ENCODE measurements around the gene OVAAL.

The OVAAL gene

GRCh38 chr1:180585994-180586359 lies 27.2 kb downstream of the OVAAL start:
- H3K4me1 ChIP-seq (ENCODE audit: control insufficient read depth in 1 of 2, insufficient read depth in 1 of 2, low read depth in 1 of 2, low read length in 1 of 2), result no peaks in the 10 kb centered on the region
- no peak for TF ChIP-seq CTCF (IDR thresholded peaks at IDR 0.05)
- H3K9me3 ChIP-seq, result no peaks in the 10 kb centered on the region
- no peak overlapping the region for H3K4me3 ChIP-seq (ENCODE audit: low read depth in 1 of 2, low read length in 1 of 2)
- no peaks in the 10 kb centered on the region for H3K27me3 ChIP-seq
- no peak overlapping the region for H3K27ac ChIP-seq
- H3K36me3 ChIP-seq, result no peaks in the 10 kb centered on the region

GRCh38 chr1:180586671-180587155 lies 27.9 kb downstream of the OVAAL start:
- H3K4me3 ChIP-seq (ENCODE audit: low read depth in 1 of 2, low read length in 1 of 2), result no peak overlapping the region
- no peak for TF ChIP-seq CTCF (IDR thresholded peaks at IDR 0.05)
- no peaks in the 10 kb centered on the region for H3K27me3 ChIP-seq
- H3K36me3 ChIP-seq, result no peaks in the 10 kb centered on the region
- H3K4me1 ChIP-seq (ENCODE audit: control insufficient read depth in 1 of 2, insufficient read depth in 1 of 2, low read depth in 1 of 2, low read length in 1 of 2), result no peaks in the 10 kb centered on the region
- H3K9me3 ChIP-seq, result no peaks in the 10 kb centered on the region
- H3K27ac ChIP-seq, result no peak overlapping the region

DNA sequence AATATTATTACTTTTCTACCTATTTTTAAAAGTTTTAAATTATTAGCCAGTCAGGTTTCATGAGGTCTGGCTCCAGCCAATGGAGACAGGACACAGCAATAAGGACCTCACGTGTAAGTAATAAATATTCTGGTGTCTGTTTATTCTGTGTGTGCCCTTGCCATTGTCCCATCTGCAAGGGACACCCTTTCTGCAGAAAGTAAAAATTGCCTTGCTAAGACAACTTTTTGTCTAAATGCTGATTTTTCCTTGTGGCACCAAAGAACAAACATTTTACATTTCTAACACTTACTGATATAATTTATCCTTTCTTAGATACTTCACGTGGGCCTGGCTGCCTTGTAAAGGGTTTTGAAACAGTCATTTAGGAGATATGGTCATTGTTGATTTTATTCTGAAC lies 29.4 kb downstream of the OVAAL start:
- TF ChIP-seq CTCF (IDR thresholded peaks at IDR 0.05), result no peak
- Histone ChIP-seq H3K27me3 (no peaks in the 10 kb centered on the region), H3K4me3 (ENCODE audit: low read depth in 1 of 2, low read length in 1 of 2) (no peak overlapping the region), H3K27ac (no peak overlapping the region), H3K4me1 (ENCODE audit: control insufficient read depth in 1 of 2, insufficient read depth in 1 of 2, low read depth in 1 of 2, low read length in 1 of 2) (no peaks in the 10 kb centered on the region), H3K36me3 (no peaks in the 10 kb centered on the region), H3K9me3 (no peaks in the 10 kb centered on the region)

DNA sequence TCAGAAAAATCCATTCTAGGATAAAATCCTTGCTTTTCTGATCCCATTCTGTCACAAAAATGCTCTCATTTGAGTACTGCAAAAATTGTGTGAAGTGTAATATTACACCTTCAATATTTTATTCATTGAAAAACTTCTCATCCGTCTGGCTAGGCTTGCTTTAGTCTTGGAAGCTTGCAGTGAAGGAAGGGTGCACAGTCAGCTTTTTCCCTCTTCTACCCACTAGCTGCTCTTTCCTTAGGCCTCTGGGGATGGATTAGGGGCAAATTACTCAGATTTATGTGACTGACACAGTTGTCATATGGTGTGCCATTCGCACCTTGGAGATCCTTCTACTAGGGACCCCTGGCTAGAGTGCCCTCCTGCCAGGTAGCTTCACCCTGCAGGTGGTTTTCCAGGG lies 32.1 kb downstream of the OVAAL start:
- Histone ChIP-seq H3K9me3 (no peaks in the 10 kb centered on the region), H3K4me3 (ENCODE audit: low read depth in 1 of 2, low read length in 1 of 2) (no peak overlapping the region), H3K27ac (no peak overlapping the region), H3K4me1 (ENCODE audit: control insufficient read depth in 1 of 2, insufficient read depth in 1 of 2, low read depth in 1 of 2, low read length in 1 of 2) (no peaks in the 10 kb centered on the region), H3K36me3 (no peaks in the 10 kb centered on the region), H3K27me3 (no peaks in the 10 kb centered on the region)
- TF ChIP-seq CTCF (IDR thresholded peaks at IDR 0.05), result no peak

- Histone ChIP-seq H3K27ac (no peak overlapping the region), H3K27me3 (no peaks in the 10 kb centered on the region), H3K36me3 (no peaks in the 10 kb centered on the region), H3K4me1 (ENCODE audit: control insufficient read depth in 1 of 2, insufficient read depth in 1 of 2, low read depth in 1 of 2, low read length in 1 of 2) (no peaks in the 10 kb centered on the region), H3K4me3 (ENCODE audit: low read depth in 1 of 2, low read length in 1 of 2) (no peak overlapping the region), H3K9me3 (no peaks in the 10 kb centered on the region)
- no peak for TF ChIP-seq CTCF (IDR thresholded peaks at IDR 0.05)
Measured at GRCh38 chr1:180593382-180593781, 34.6 kb downstream of the OVAAL start.

DNA sequence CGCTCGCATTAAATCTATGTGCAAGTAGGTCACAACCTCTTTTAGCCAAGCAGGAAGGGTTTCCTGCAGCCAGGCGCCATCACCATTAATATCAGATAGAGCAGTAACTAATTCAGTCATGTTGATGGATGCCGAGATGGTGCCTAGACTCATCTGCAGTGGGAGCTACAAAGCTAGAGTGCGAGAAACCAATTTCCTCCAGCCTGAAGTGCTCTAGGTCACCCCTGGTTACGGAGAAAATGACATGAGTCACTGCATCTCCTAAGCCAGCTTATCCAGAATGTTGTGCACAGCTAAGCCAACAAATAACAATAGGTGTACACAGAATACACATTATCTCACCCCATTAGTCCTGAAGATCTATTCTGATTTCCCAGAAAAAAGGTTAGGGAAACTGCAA lies 36.0 kb downstream of the OVAAL start:
- Histone ChIP-seq H3K36me3 (no peaks in the 10 kb centered on the region), H3K27ac (no peak overlapping the region), H3K4me1 (ENCODE audit: control insufficient read depth in 1 of 2, insufficient read depth in 1 of 2, low read depth in 1 of 2, low read length in 1 of 2) (no peaks in the 10 kb centered on the region), H3K27me3 (no peaks in the 10 kb centered on the region), H3K9me3 (no peaks in the 10 kb centered on the region), H3K4me3 (ENCODE audit: low read depth in 1 of 2, low read length in 1 of 2) (no peak overlapping the region)
- TF ChIP-seq CTCF (IDR thresholded peaks at IDR 0.05), result no peak
